CD4-positive, alpha-beta memory T cell (primary cell): ENCODE results near the gene TLX2. TPM values are rescaled to one million over a fixed set of nuclear protein-coding genes. Genes with fewer than 3 reads are reported as not detected.

Experiments
- CTCF ChIA-PET: fragments of 350-600 bp; sonication (Branson Sonifier 250); formaldehyde crosslinking; loops from one replicate; lab custom pipeline; 2021; ENCODE audit warnings: inconsistent platforms; ENCODE audit not compliant: partially characterized antibody; lab: Charles Lee
- POLR2A ChIA-PET: fragments of 350-600 bp; sonication (Branson Sonifier 250); formaldehyde crosslinking; loops from one replicate; lab custom pipeline; 2021; ENCODE audit not compliant: partially characterized antibody; lab: Charles Lee
- DNase-seq, 5 donors: peaks; one replicate each; pipeline versions ENCODE4 v3.0.0 to v3.0.0-alpha.2; 2020 to 2022; ENCODE audit warnings: mixed read lengths in 1 of 5
- H3K27ac ChIP-seq: one replicate; pipeline ENCODE4 v1.7.0; 2013; ENCODE audit warnings: low read depth, low read length
- H3K27me3 ChIP-seq: 2 replicates; pipeline ENCODE4 v1.7.0; 2013; ENCODE audit warnings: mild to moderate bottlenecking, low read length, moderate library complexity; ENCODE audit not compliant: insufficient read depth
- H3K36me3 ChIP-seq: 2 replicates; pipeline ENCODE4 v1.7.0; 2013; ENCODE audit warnings: mild to moderate bottlenecking, low read length, moderate library complexity; ENCODE audit not compliant: insufficient read depth
- H3K4me1 ChIP-seq: 2 replicates; pipeline ENCODE4 v1.7.0; 2013; ENCODE audit warnings: mild to moderate bottlenecking, low read length, moderate library complexity; ENCODE audit not compliant: insufficient read depth
- H3K4me3 ChIP-seq, 2 donors: one replicate each; pipeline ENCODE4 v1.7.0; 2013; ENCODE audit warnings: low read length in 2 of 2, mild to moderate bottlenecking in 1 of 2
- H3K9me3 ChIP-seq, 2 donors: one replicate each; pipeline ENCODE4 v1.7.0; 2013; ENCODE audit warnings: low read length in 2 of 2, control low read depth in 1 of 2; ENCODE audit not compliant: control insufficient read depth in 1 of 2
- H3K27ac Mint-ChIP-seq, 7 donors: one replicate each; pipeline ENCODE4 v1.8.0; 2020 to 2021; ENCODE audit warnings: mixed read lengths in 7 of 7, mild to moderate bottlenecking in 6 of 7, inconsistent platforms in 3 of 7, moderate library complexity in 3 of 7
- H3K27me3 Mint-ChIP-seq, 2 donors: one replicate each; pipeline ENCODE4 v1.8.0; 2020 to 2021; ENCODE audit warnings: mixed read lengths in 2 of 2
- H3K36me3 Mint-ChIP-seq, 2 donors: one replicate each; pipeline ENCODE4 v1.8.0; 2020 to 2021; ENCODE audit warnings: mixed read lengths in 2 of 2, inconsistent platforms in 1 of 2, mild to moderate bottlenecking in 1 of 2
- H3K4me1 Mint-ChIP-seq, 4 donors: one replicate each; pipeline ENCODE4 v1.8.0; 2020 to 2021; ENCODE audit warnings: mixed read lengths in 4 of 4, mild to moderate bottlenecking in 1 of 4
- H3K4me3 Mint-ChIP-seq, 8 donors: one replicate each; pipeline ENCODE4 v1.8.0; 2020 to 2021; ENCODE audit warnings: mixed read lengths in 8 of 8, mild to moderate bottlenecking in 7 of 8, moderate library complexity in 6 of 8, inconsistent platforms in 3 of 8
- H3K9me3 Mint-ChIP-seq, 8 donors: one replicate each; pipeline ENCODE4 v1.8.0; 2020 to 2021; ENCODE audit warnings: mixed read lengths in 8 of 8, mild to moderate bottlenecking in 5 of 8, inconsistent platforms in 3 of 8, moderate library complexity in 1 of 8
- intact Hi-C: fragments of 100-400 bp; cut with micrococcal nuclease; formaldehyde crosslinking; loops from one replicate; pipeline ENCODE4 v1.15.1; 2023
- polyA plus RNA-seq, 2 donors: library from polyadenylated mRNA; unstranded; fragments of 300-500 nt; fragmentation: Illumina TruSeq; gene quantifications; one replicate each; pipeline ENCODE4 v1.2.3, GENCODE V29; 2021
- total RNA-seq, 2 experiments: library from RNA; stranded (reverse); gene quantifications; one replicate each; pipeline ENCODE4 v1.2.3, GENCODE V29; 2021

TLX2 gene
- total and polyA plus RNA-seq, 4 experiments from 2014 or later: 0.14 to 0.53 (median 0.43) TPM

DNA sequence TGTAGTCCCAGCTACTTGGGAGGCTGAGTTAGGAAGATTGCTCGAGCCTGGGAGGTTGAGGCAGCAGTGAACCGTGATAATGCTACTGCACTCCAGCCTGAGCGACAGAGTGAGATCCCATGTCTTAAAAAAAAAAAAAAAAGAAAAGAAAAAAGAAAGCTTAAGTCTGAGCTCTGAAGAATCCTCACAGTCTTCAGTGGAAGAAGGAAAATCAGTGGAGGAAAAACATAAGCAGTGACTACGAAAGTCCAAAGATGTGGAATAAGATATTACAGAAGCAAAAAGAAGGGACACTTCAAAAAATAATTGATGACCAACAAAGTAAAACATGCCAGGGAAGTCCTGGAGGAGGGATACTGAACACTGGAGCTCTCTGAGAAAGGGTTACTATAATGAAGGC, 4.0 kb upstream of the TLX2 start:
- Histone ChIP-seq H3K4me1 (peaks cover 45% of the 10 kb centered on the region), H3K4me3 (no peak overlapping the region), H3K9me3 (no peaks in the 10 kb centered on the region), H3K27me3 (peaks cover 10% of the 10 kb centered on the region), H3K27ac (no peak overlapping the region), H3K36me3 (peaks cover 7% of the 10 kb centered on the region)
- peaks cover 17 to 22% of the 10 kb centered on the region in 2 donors for H3K36me3 Mint-ChIP-seq
- H3K4me3 Mint-ChIP-seq: no peak overlapping the region
- H3K27me3 Mint-ChIP-seq: peaks cover 7 to 32% of the 10 kb centered on the region in 2 donors
- no peak for DNase-seq
- ChIA-PET POLR2A (interaction anchor here (0.8 to 5.2 kb wide), 3 partner anchors 12 to 53 kb away, joined by 3 to 57 read pairs (median 37); partner anchors contain the start of genes AUP1, HTRA2, INO80B and WBP1), CTCF (interaction anchor here (1.0 to 1.7 kb wide), 3 partner anchors 14 to 27 kb away, joined by 3 to 4 read pairs (median 4); partner anchors contain the start of genes CCDC142 and TTC31)
- H3K4me1 Mint-ChIP-seq: peaks cover 17 to 52% (median 32%) of the 10 kb centered on the region in 4 donors
- H3K27ac Mint-ChIP-seq: no peak overlapping the region
- intact Hi-C loops: no loop called here
- peaks cover 0 to 4% (median 0%) of the 10 kb centered on the region in 8 donors for H3K9me3 Mint-ChIP-seq

DNA sequence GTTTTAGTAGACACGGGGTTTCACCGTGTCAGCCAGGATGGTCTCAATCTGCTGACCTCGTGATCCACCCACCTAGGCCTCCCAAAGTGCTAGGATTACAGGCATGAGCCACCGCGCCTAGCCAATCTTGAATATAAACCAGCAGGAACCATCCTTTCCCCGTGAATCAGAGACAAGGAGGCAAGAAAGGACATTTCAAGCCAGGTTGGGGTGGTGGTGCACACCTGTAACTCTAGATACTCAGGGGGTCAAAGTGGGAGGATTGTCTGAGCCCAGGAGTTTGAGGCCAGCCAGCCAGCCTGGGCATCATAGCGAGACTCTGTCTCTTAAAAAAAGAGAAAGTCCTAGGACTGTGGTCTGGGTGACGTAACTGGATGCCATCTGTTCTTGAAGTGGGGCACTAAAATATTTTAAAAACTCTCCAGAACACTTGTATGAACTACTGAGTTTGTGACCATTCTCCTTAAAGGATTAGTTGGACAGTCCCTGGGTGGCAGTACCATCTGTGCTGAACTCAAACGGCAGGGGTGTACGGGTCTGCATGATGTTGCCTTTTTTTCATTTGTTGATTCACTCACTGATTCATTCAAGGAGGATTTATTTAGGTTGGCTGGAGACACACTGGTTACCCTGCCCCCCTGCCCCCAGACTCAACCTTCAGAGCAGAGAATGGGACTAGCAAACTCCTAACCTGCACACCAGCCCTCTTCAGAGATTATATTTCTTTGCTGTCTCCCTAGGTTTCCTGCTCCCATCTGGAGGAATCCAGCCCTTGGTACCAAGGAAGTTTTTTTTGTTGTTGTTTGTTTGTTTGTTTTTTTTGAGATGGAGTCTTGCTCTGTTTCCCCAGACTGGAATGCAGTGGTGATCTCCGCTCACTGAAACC, 2.9 kb upstream of the TLX2 start:
- Histone ChIP-seq H3K36me3 (no peaks in the 10 kb centered on the region), H3K27me3 (peaks cover 16% of the 10 kb centered on the region), H3K9me3 (no peaks in the 10 kb centered on the region), H3K4me3 (no peak overlapping the region), H3K4me1 (peaks cover 46% of the 10 kb centered on the region), H3K27ac (no peak overlapping the region)
- H3K4me1 Mint-ChIP-seq: peaks cover 17 to 53% (median 35%) of the 10 kb centered on the region in 4 donors
- peak overlapping the region in 2 of 7 donors; percentile 57 to 70 for H3K27ac Mint-ChIP-seq
- CTCF ChIA-PET: interaction anchor here (0.7 to 1.4 kb wide), 2 partner anchors 28 to 54 kb away, joined by 3 to 4 read pairs; partner anchors contain the start of genes CCDC142 and TTC31
- DNase-seq: no peak
- intact Hi-C loops: no loop called here
- H3K9me3 Mint-ChIP-seq: peaks cover 0 to 4% (median 0%) of the 10 kb centered on the region in 8 donors
- POLR2A ChIA-PET: interaction anchor here (0.8 to 5.2 kb wide), 2 partner anchors 13 to 54 kb away, joined by 3 to 37 read pairs; partner anchors contain the start of genes INO80B and WBP1
- H3K36me3 Mint-ChIP-seq: peaks cover 11 to 16% of the 10 kb centered on the region in 2 donors
- H3K4me3 Mint-ChIP-seq: peak overlapping the region in 2 of 8 donors; percentile 15 to 48
- H3K27me3 Mint-ChIP-seq: peaks cover 8 to 35% of the 10 kb centered on the region in 2 donors

DNA sequence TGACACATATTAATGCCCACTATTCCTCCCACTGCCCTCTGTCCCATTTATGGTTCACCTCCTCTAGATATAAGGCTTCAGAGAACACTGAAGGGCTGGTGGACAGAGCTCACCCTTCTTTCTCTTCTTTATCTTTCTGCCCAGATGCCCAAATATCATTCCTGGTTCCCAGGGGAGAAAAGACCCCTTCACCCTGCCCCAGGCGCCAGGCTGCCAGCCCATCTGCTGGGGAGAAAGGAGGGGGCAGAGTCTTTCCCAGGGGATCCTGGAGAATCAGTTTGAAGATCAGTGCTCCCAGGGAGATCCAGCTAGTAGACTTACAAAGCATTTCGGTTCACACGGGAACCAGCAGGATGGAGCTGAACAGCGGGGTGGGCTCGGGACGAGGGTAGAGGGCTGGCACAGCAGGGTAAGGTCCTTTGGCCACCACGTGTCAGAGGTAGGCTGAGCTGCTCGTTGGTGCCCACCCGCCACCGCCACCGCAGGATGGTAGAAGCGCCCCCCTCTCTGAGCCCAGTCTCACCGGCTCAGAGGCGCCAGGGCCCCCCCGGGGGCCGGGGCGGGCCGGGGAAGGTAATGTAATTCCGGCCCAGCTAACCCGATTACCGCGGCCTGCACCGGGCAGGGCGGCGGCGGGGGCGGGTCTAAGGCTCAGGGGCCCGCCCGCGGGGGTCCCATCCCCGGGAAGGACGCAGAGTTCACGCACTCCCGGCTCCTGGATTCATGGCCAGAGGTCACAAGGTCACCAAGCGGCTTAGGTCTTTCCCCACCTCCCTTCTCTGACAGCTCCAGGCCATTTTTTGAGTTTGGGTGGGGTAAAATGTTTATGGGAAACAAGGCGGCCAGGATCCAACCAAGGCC, 1.3 kb upstream of the TLX2 start:
- peak overlapping the region in 1 of 7 donors; percentile 70 for H3K27ac Mint-ChIP-seq
- intact Hi-C loops: no loop called here
- peaks cover 0 to 2% (median 0%) of the 10 kb centered on the region in 8 donors for H3K9me3 Mint-ChIP-seq

GRCh38 chr2:74513605-74514367, 464 bp upstream of the TLX2 start:
- CTCF ChIA-PET: interaction anchor here (1.3 kb wide), 1 partner anchor 12 kb away, joined by 3 read pairs; the partner anchor contains the start of gene DQX1
- peak in 1 of 5 donors; percentile 30 for DNase-seq
- H3K27ac Mint-ChIP-seq: peak overlapping the region in 2 of 7 donors; percentile 27 to 52
- intact Hi-C loops: no loop called here
- POLR2A ChIA-PET: interaction anchor here (0.9 to 2.7 kb wide), 10 partner anchors 10 to 58 kb away, joined by 3 to 20 read pairs (median 4); partner anchors contain the start of genes AUP1, DQX1, HTRA2 and MRPL53
- Histone ChIP-seq H3K27me3 (peaks cover 35% of the 10 kb centered on the region), H3K9me3 (no peaks in the 10 kb centered on the region), H3K27ac (no peak overlapping the region), H3K4me1 (peaks cover 35% of the 10 kb centered on the region), H3K36me3 (no peaks in the 10 kb centered on the region), H3K4me3 (peak overlapping the region in 1 of 2 donors; percentile 46)
- peak overlapping the region; percentile 41 to 81 (median 69) for H3K4me3 Mint-ChIP-seq
- peaks cover 0 to 2% (median 0%) of the 10 kb centered on the region in 8 donors for H3K9me3 Mint-ChIP-seq
- H3K4me1 Mint-ChIP-seq: peaks cover 8 to 36% (median 21%) of the 10 kb centered on the region in 4 donors
- peaks cover 24 to 42% of the 10 kb centered on the region in 2 donors for H3K27me3 Mint-ChIP-seq
- H3K36me3 Mint-ChIP-seq: no peaks in the 10 kb centered on the region

More for the DNA sequence above, 1.3 kb upstream of the TLX2 start:
- Mint-ChIP-seq H3K4me3 (peak overlapping the region in 5 of 8 donors; percentile 41 to 81 (median 69)), H3K36me3 (no peaks in the 10 kb centered on the region), H3K27me3 (peaks cover 18 to 36% of the 10 kb centered on the region in 2 donors), H3K4me1 (peaks cover 14 to 44% (median 28%) of the 10 kb centered on the region in 4 donors)
- Histone ChIP-seq H3K4me1 (peaks cover 42% of the 10 kb centered on the region), H3K4me3 (no peak overlapping the region), H3K27me3 (peaks cover 32% of the 10 kb centered on the region), H3K36me3 (no peaks in the 10 kb centered on the region), H3K27ac (no peak overlapping the region), H3K9me3 (no peaks in the 10 kb centered on the region)
- POLR2A ChIA-PET: interaction anchor here (0.9 to 1.8 kb wide), 9 partner anchors 11 to 335 kb away, joined by 3 to 11 read pairs (median 3); partner anchors contain the start of genes AUP1, DQX1, HTRA2 and MRPL53
- no peak for DNase-seq
- CTCF ChIA-PET: no interaction called here

- Histone ChIP-seq H3K9me3 (no peaks in the 10 kb centered on the region), H3K4me1 (peaks cover 35% of the 10 kb centered on the region), H3K4me3 (peak overlapping the region in 1 of 2 donors; percentile 53), H3K27me3 (peaks cover 35% of the 10 kb centered on the region), H3K36me3 (no peaks in the 10 kb centered on the region), H3K27ac (no peak overlapping the region)
- CTCF ChIA-PET: interaction anchor here (1.3 to 2.6 kb wide), 2 partner anchors 11 to 32 kb away, joined by 3 to 8 read pairs; partner anchors contain the start of genes CCDC142, DQX1 and TTC31
- Mint-ChIP-seq H3K4me1 (peaks cover 6 to 36% (median 20%) of the 10 kb centered on the region in 4 donors), H3K9me3 (peaks cover 0 to 4% (median 0%) of the 10 kb centered on the region in 8 donors), H3K4me3 (peak overlapping the region; percentile 74 to 80 (median 76)), H3K27me3 (peaks cover 39 to 55% of the 10 kb centered on the region in 2 donors), H3K36me3 (no peaks in the 10 kb centered on the region), H3K27ac (peak overlapping the region in 6 of 7 donors; percentile 42 to 85 (median 68))
- intact Hi-C loops: no loop called here
- POLR2A ChIA-PET: interaction anchor here (0.7 to 2.7 kb wide), 10 partner anchors 8 to 43 kb away, joined by 3 to 20 read pairs (median 4); partner anchors contain the start of genes AUP1, CCDC142, DQX1 and HTRA2
- DNase-seq: no peak
These were observed 1.2 kb downstream of the TLX2 start for GRCh38 chr2:74515271-74515980.
